ENCODE data around the gene NXF1. TPM values are rescaled to one million over a fixed set of nuclear protein-coding genes. Genes with fewer than 3 reads are reported as not detected.

NXF1 gene
- 40.9 and 41.4 TPM in 2 replicates for total RNA-seq

GRCh38 chr11:62805076-62805892 is at the start of gene NXF1:
Gene NXF1, minus strand, starts transcription at chr11:62805440. Its CDS starts 84 bp downstream, at chr11:62805356.
- peak within 1 kb of the TSS; percentile 80 for H3K4me3 ChIP-seq (ENCODE audit: low read depth, low read length)
- no peak for DNase-seq (ENCODE audit: low read depth)
- no peak for TF ChIP-seq CTCF (IDR thresholded peaks at IDR 0.05; ENCODE audit: insufficient read depth, low read length, poor library complexity, severe bottlenecking)

GRCh38 chr11:62854013-62854824 is 49.0 kb upstream of the NXF1 start:
- Histone ChIP-seq H3K4me3 (ENCODE audit: low read depth, low read length) (peak overlapping the region; percentile 88), H3K36me3 (ENCODE audit: control insufficient read depth, insufficient read depth, low read length) (peaks cover 6% of the 10 kb centered on the region), H3K27me3 (ENCODE audit: control insufficient read depth, insufficient read depth, low read length) (no peaks in the 10 kb centered on the region)
- no peak for TF ChIP-seq CTCF (IDR thresholded peaks at IDR 0.05; ENCODE audit: insufficient read depth, low read length, poor library complexity, severe bottlenecking)
- DNase-seq (ENCODE audit: low read depth) = no peak

More at GRCh38 chr11:62805076-62805892, at the start of gene NXF1:
- no peaks in the 10 kb centered on the region for H3K27me3 ChIP-seq (ENCODE audit: control insufficient read depth, insufficient read depth, low read length)
- peaks cover 3% of the 10 kb centered on the region for H3K36me3 ChIP-seq (ENCODE audit: control insufficient read depth, insufficient read depth, low read length)

DNA sequence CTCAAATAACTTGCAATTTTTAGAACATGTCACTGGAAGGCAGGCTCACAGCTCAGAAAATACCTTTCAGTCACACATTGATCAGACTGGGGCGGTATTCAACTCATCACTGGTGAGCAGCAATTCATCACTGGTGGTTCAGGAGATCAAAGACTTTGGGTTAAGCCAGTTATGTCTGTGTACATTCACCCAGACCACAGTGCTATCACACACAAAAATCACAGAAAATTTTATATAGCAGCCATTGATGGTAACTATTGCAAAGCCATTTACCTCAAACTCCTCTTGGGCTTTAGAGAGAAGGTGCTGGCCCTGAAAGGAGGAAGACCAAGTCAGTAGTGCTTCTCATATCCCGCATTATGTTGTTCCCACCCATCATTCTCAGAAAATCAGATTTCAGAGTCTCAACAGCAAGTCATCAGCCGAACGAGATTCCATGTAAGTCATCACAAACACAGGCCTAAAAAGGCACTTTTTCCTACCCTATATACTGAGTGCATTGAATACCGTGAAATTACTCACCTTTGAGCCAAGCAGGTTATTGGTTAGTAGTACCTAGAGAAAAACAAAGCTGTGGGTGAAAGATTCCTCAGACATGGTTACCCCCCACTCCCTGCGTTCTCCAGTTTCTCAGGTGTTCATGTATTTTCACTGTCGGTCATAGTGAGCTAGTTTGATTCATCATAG is 48.2 kb upstream of the NXF1 start:
- Histone ChIP-seq H3K36me3 (ENCODE audit: control insufficient read depth, insufficient read depth, low read length) (peaks cover 6% of the 10 kb centered on the region), H3K27me3 (ENCODE audit: control insufficient read depth, insufficient read depth, low read length) (no peaks in the 10 kb centered on the region), H3K4me3 (ENCODE audit: low read depth, low read length) (peak overlapping the region; percentile 88)
- TF ChIP-seq CTCF (IDR thresholded peaks at IDR 0.05; ENCODE audit: insufficient read depth, low read length, poor library complexity, severe bottlenecking) = no peak
- DNase-seq (ENCODE audit: low read depth) = no peak

- Histone ChIP-seq H3K27me3 (ENCODE audit: control insufficient read depth, insufficient read depth, low read length) (no peaks in the 10 kb centered on the region), H3K36me3 (ENCODE audit: control insufficient read depth, insufficient read depth, low read length) (peaks cover 6% of the 10 kb centered on the region), H3K4me3 (ENCODE audit: low read depth, low read length) (no peak overlapping the region)
- no peak for DNase-seq (ENCODE audit: low read depth)
- no peak for TF ChIP-seq CTCF (IDR thresholded peaks at IDR 0.05; ENCODE audit: insufficient read depth, low read length, poor library complexity, severe bottlenecking)
Observed at GRCh38 chr11:62852523-62853188, 47.4 kb upstream of the NXF1 start.

DNA sequence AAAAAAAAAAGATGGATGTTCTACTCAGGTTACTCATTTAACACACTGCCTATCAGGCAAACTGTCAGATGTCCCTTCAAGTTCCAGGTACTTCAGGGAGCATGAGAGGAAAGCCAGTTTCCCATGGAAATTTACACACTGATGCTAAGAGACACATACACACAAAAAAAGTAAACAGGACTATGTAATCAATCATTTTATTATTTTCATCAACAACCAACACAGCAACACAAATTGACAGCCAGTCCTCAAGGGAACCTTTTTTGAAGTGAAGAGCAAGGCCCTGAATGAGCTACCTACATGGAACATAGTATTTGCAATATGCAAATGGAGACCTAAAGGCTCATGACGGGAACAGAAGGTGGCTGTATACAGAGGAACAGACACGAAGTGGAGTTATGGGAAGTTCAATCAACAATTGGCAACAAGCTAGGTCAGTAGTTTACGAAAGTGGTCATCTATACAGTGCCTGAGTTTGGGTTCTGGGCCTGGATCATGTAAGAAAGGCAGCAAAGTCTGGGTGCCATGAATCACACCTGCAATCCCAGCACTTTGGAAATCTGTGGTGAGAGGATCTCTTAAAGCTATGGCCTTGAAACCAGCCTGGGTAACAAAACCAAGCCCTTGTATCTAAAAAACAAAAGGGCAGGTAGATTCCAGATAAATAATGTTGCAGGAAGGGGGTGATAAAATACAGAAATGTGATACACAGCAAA is 46.7 kb upstream of the NXF1 start:
- no peaks in the 10 kb centered on the region for H3K27me3 ChIP-seq (ENCODE audit: control insufficient read depth, insufficient read depth, low read length)
- TF ChIP-seq CTCF (IDR thresholded peaks at IDR 0.05; ENCODE audit: insufficient read depth, low read length, poor library complexity, severe bottlenecking) = no peak
- H3K4me3 ChIP-seq (ENCODE audit: low read depth, low read length) = no peak overlapping the region
- DNase-seq (ENCODE audit: low read depth) = no peak
- peaks cover 6% of the 10 kb centered on the region for H3K36me3 ChIP-seq (ENCODE audit: control insufficient read depth, insufficient read depth, low read length)
